Keratinocyte (primary cell): ENCODE measurements around the gene STK32C. TPM values are rescaled to one million over a fixed set of nuclear protein-coding genes. Genes with fewer than 3 reads are reported as not detected.

Source experiments
- DNase-seq: peaks from one replicate; pipeline ENCODE4 v3.0.0-alpha.2; 2011; ENCODE audit warnings: low read depth, missing footprints, low spot score
- FAIRE-seq: peaks from 2 replicates; lab custom pipeline; 2011; peaks lifted over from hg19 to GRCh38; lab: Jason Lieb, UNC
- H2AFZ ChIP-seq: 2 replicates; pipeline ENCODE4 v1.6.0; 2012; ENCODE audit warnings: low read length, control low read depth, inconsistent platforms; ENCODE audit not compliant: control insufficient read depth
- H3K27ac ChIP-seq: 2 replicates; pipeline ENCODE4 v1.5.1; 2011; ENCODE audit warnings: low read length; ENCODE audit not compliant: control insufficient read depth, insufficient read depth
- H3K27me3 ChIP-seq: 3 replicates; pipeline ENCODE4 v1.6.0; 2011; ENCODE audit warnings: low read length; ENCODE audit not compliant: control insufficient read depth, insufficient read depth; ENCODE audit errors: extremely low read depth
- H3K36me3 ChIP-seq, 2 experiments: 2 replicates in 1 of 2; 3 replicates in 1 of 2; pipeline ENCODE4 v1.5.1; 2011; ENCODE audit warnings: low read length in 2 of 2, mild to moderate bottlenecking in 1 of 2; ENCODE audit not compliant: control insufficient read depth in 2 of 2, insufficient read depth in 2 of 2; ENCODE audit errors: extremely low read depth in 1 of 2
- H3K4me1 ChIP-seq: 3 replicates; pipeline ENCODE4 v1.5.1; 2011; ENCODE audit warnings: low read length; ENCODE audit not compliant: control insufficient read depth, insufficient read depth; ENCODE audit errors: extremely low read depth
- H3K4me2 ChIP-seq: 3 replicates; pipeline ENCODE4 v1.6.0; 2011; ENCODE audit warnings: low read depth, low read length; ENCODE audit not compliant: control insufficient read depth, insufficient read depth; ENCODE audit errors: extremely low read depth
- H3K4me3 ChIP-seq, 3 experiments: fragments of 200-600 bp in 1 of 3; sonication (generic) in 1 of 3; 2 replicates in 2 of 3; 3 replicates in 1 of 3; pipeline ENCODE4 v1.5.1; 2011 to 2016; ENCODE audit warnings: low read length in 3 of 3, mild to moderate bottlenecking in 3 of 3, control low read depth in 2 of 3, inconsistent platforms in 1 of 3, low read depth in 1 of 3, mixed read lengths in 1 of 3, mixed run types in 1 of 3, moderate library complexity in 1 of 3; ENCODE audit not compliant: control insufficient read depth in 2 of 3, insufficient read depth in 2 of 3; ENCODE audit errors: extremely low read depth in 1 of 3
- H3K79me2 ChIP-seq: 2 replicates; pipeline ENCODE4 v1.6.0; 2012; ENCODE audit warnings: low read length; ENCODE audit not compliant: control insufficient read depth, insufficient read depth
- H3K9ac ChIP-seq: 3 replicates; pipeline ENCODE4 v1.6.0; 2011; ENCODE audit warnings: low read length; ENCODE audit not compliant: control insufficient read depth, insufficient read depth; ENCODE audit errors: extremely low read depth
- H3K9me1 ChIP-seq: 3 replicates; pipeline ENCODE4 v1.6.0; 2011; ENCODE audit warnings: low read length; ENCODE audit not compliant: control insufficient read depth, insufficient read depth; ENCODE audit errors: extremely low read depth
- H3K9me3 ChIP-seq: 2 replicates; pipeline ENCODE4 v1.5.1; 2012; ENCODE audit warnings: low read depth, low read length; ENCODE audit not compliant: control insufficient read depth
- H4K20me1 ChIP-seq: 3 replicates; pipeline ENCODE4 v1.6.0; 2011; ENCODE audit warnings: low read length; ENCODE audit not compliant: control insufficient read depth, insufficient read depth; ENCODE audit errors: extremely low read depth
- EZH2 ChIP-seq: IDR thresholded peaks from one replicate; pipeline ENCODE4 v1.6.1; 2012; ENCODE audit warnings: inconsistent platforms, mild to moderate bottlenecking, low read length, moderate library complexity
- dilution Hi-C: fragments of 300-500 bp; cut with MboI; formaldehyde crosslinking; loops from one replicate; pipeline ENCODE4 v1.7.0; 2020; ENCODE audit warnings: low sequenced_read_pairs; ENCODE audit not compliant: extremely low pct_ligation_motif_present
- polyA plus RNA-seq, 5 experiments: library from polyadenylated mRNA; depleted of rRNA in 3 of 5; stranded (reverse) in 3 of 5; stranded (forward) in 1 of 5; unstranded in 1 of 5; fragments of >200 nt; gene quantifications; 1 replicate in 1 of 5; 2 replicates in 3 of 5; 3 replicates in 1 of 5; pipeline versions ENCODE4 v1.2.1 to v1.2.3, GENCODE V29; 2011 to 2012; ENCODE audit warnings: missing spikeins in 2 of 5, low read depth in 1 of 5, low replicate concordance in 1 of 5
- TF ChIP-seq, protein P1 (sequence below), 3 experiments: IDR thresholded peaks in 1 of 3; conservative IDR thresholded peaks in 1 of 3; optimal IDR thresholded peaks in 1 of 3; 2 replicates in 2 of 3; 3 replicates in 1 of 3; pipeline versions ENCODE3 to v1.5.1; 2011; ENCODE audit warnings: low read length in 3 of 3, mild to moderate bottlenecking in 3 of 3, moderate library complexity in 2 of 3, control low read depth in 1 of 3, inconsistent platforms in 1 of 3; ENCODE audit not compliant: insufficient read depth in 2 of 3; ENCODE audit errors: extremely low read depth in 1 of 3

STK32C gene
- polyA plus RNA-seq, 1 donor (not counting 4 experiments of a cell fraction or from before 2014, with no cell fraction given): 4.1 TPM

DNA sequence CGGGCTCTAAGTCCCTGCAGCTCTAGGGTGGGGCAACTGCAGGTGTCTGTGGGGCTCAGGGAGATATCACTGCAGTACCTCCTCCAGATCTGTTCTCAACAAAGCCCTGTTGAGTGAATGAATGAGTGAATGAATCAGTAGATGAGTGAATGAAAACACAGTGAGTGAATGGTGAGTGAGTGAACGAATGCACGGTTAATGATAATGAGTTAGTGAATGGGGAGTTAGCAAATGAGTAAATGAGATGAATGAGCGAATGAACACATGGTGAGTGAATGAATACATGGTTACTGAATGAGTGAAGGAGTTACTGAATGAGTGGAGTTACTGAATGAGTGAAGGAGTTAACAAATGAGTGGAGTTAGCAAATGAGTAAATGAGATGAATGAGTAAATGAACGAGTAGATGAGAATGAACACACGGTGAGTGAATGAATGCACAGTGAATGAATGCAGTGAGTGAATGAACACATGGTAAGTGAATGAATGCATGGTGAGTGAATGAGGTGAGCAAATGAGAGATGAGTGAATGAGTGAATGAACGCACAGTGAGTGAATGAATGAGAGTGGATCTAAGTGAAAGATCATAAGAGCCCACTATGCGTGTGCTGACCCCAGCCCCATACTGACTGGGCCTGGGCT is 34.3 kb downstream of the STK32C start:
- Histone ChIP-seq H3K9me3 (peaks cover 6% of the 10 kb centered on the region), H3K36me3 (no peaks in the 10 kb centered on the region), H2AFZ (no peak overlapping the region), H3K4me3 (no peak overlapping the region), H4K20me1 (no peaks in the 10 kb centered on the region), H3K27ac (no peak overlapping the region), H3K4me1 (no peaks in the 10 kb centered on the region), H3K9me1 (no peaks in the 10 kb centered on the region), H3K27me3 (no peaks in the 10 kb centered on the region), H3K4me2 (no peak overlapping the region), H3K9ac (no peak overlapping the region), H3K79me2 (no peaks in the 10 kb centered on the region)
- TF ChIP-seq, protein P1, sequence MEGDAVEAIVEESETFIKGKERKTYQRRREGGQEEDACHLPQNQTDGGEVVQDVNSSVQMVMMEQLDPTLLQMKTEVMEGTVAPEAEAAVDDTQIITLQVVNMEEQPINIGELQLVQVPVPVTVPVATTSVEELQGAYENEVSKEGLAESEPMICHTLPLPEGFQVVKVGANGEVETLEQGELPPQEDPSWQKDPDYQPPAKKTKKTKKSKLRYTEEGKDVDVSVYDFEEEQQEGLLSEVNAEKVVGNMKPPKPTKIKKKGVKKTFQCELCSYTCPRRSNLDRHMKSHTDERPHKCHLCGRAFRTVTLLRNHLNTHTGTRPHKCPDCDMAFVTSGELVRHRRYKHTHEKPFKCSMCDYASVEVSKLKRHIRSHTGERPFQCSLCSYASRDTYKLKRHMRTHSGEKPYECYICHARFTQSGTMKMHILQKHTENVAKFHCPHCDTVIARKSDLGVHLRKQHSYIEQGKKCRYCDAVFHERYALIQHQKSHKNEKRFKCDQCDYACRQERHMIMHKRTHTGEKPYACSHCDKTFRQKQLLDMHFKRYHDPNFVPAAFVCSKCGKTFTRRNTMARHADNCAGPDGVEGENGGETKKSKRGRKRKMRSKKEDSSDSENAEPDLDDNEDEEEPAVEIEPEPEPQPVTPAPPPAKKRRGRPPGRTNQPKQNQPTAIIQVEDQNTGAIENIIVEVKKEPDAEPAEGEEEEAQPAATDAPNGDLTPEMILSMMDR (optimal IDR thresholded peaks at IDR 0.05 in 1 of 3, IDR thresholded peaks at IDR 0.05 in 1 of 3, conservative IDR thresholded peaks at IDR 0.05 in 1 of 3; ENCODE audit: extremely low read depth in 1 of 3, insufficient read depth in 2 of 3, low read length in 3 of 3): no peak
- no peak for TF ChIP-seq EZH2
- dilution Hi-C loops: no loop called here
- FAIRE-seq (no peak), DNase-seq (no peak)

- Histone ChIP-seq H3K9me1 (no peaks in the 10 kb centered on the region), H3K27me3 (no peaks in the 10 kb centered on the region), H3K9ac (no peak overlapping the region), H2AFZ (no peak overlapping the region), H3K79me2 (no peaks in the 10 kb centered on the region), H4K20me1 (no peaks in the 10 kb centered on the region), H3K36me3 (no peaks in the 10 kb centered on the region), H3K9me3 (peaks cover 8% of the 10 kb centered on the region), H3K27ac (no peak overlapping the region), H3K4me3 (no peak overlapping the region), H3K4me1 (no peaks in the 10 kb centered on the region), H3K4me2 (no peak overlapping the region)
- no peak for FAIRE-seq
- DNase-seq: no peak
- no peak for TF ChIP-seq EZH2
- dilution Hi-C loops: no loop called here
Measured at GRCh38 chr10:132272231-132272971, 35.3 kb downstream of the STK32C start.
